Endodermal cell (in vitro differentiated cells): ENCODE measurements around the gene TRIP12. TPM values are rescaled to one million over a fixed set of nuclear protein-coding genes. Genes with fewer than 3 reads are reported as not detected.
"Not testable (repeated sequence)": the region's sequence is repeated elsewhere in the genome, so short reads cannot be mapped to it uniquely, and the experiment has no call there.

Experiments used
- DNase-seq: peaks from one replicate; pipeline ENCODE4 v3.0.0-alpha.2; 2017
- H3K27ac ChIP-seq: 2 replicates; pipeline ENCODE4 v1.5.1; 2013; ENCODE audit warnings: mild to moderate bottlenecking, low read depth, low read length, moderate library complexity
- H3K27me3 ChIP-seq: 2 replicates; pipeline ENCODE4 v1.6.1; 2013; ENCODE audit warnings: mild to moderate bottlenecking, low read length, moderate library complexity; ENCODE audit not compliant: insufficient read depth, control insufficient read depth, poor library complexity, severe bottlenecking
- H3K36me3 ChIP-seq: 2 replicates; pipeline ENCODE4 v1.7.0; 2013; ENCODE audit warnings: mild to moderate bottlenecking, low read length, moderate library complexity; ENCODE audit not compliant: control insufficient read depth, insufficient read depth
- H3K4me1 ChIP-seq: one replicate; pipeline ENCODE4 v1.7.0; 2013; ENCODE audit warnings: low read length; ENCODE audit not compliant: control insufficient read depth, insufficient read depth
- H3K4me3 ChIP-seq: 2 replicates; pipeline ENCODE4 v1.5.1; 2013; ENCODE audit warnings: mild to moderate bottlenecking, low read length, moderate library complexity
- H3K9ac ChIP-seq: 2 replicates; pipeline ENCODE4 v1.6.1; 2013; ENCODE audit warnings: mild to moderate bottlenecking, low read length, moderate library complexity; ENCODE audit not compliant: poor library complexity, severe bottlenecking; ENCODE audit errors: extremely low read depth
- H3K9me3 ChIP-seq: 2 replicates; pipeline ENCODE4 v1.6.1; 2013; ENCODE audit warnings: mild to moderate bottlenecking, low read length, moderate library complexity; ENCODE audit not compliant: control insufficient read depth
- H3K27ac Mint-ChIP-seq: 2 replicates; pipeline ENCODE4 v1.8.0; 2020; ENCODE audit warnings: mixed read lengths
- H3K27me3 Mint-ChIP-seq: 2 replicates; pipeline ENCODE4 v1.8.0; 2021; ENCODE audit warnings: mild to moderate bottlenecking, mixed read lengths; ENCODE audit not compliant: insufficient read depth
- H3K36me3 Mint-ChIP-seq: 2 replicates; pipeline ENCODE4 v1.8.0; 2020; ENCODE audit warnings: low read depth, mixed read lengths
- H3K4me1 Mint-ChIP-seq: 2 replicates; pipeline ENCODE4 v1.8.0; 2020; ENCODE audit warnings: mixed read lengths
- H3K4me3 Mint-ChIP-seq: 2 replicates; pipeline ENCODE4 v1.8.0; 2020; ENCODE audit warnings: mild to moderate bottlenecking, moderate library complexity, mixed read lengths
- H3K9me3 Mint-ChIP-seq: 2 replicates; pipeline ENCODE4 v1.8.0; 2020; ENCODE audit warnings: mild to moderate bottlenecking, mixed read lengths
- CTCF ChIP-seq: fragments of 200-600 bp; sonication (generic); conservative IDR thresholded peaks from 2 replicates; pipeline ENCODE4 v1.5.0; 2021; ENCODE audit warnings: antibody characterized with exemption, mild to moderate bottlenecking
- WGBS, 2 experiments: methylation state at CpG; one replicate each; pipeline versions ENCODE4 v1.1.5 to v1.1.7; 2013; ENCODE audit warnings: missing lambda C conversion rate in 2 of 2, mixed read lengths in 1 of 2; ENCODE audit not compliant: insufficient coverage in 1 of 2, insufficient read length in 1 of 2; 5-methylcytosine and 5-hydroxymethylcytosine counted together
- total RNA-seq, 2 donors: library from RNA; stranded (reverse); fragmentation: NEBNext Ultra II Directional in 1 of 2; extraction: Animal tissue kit (Norgen Biotek cat#: 25700) in 1 of 2; gene quantifications; 2 replicates in 1 of 2; 3 replicates in 1 of 2; pipeline ENCODE4 v1.2.1, GENCODE V29; 2021

Gene TRIP12
- total RNA-seq, 2 donors from 2014 or later: 177 to 229 TPM

DNA sequence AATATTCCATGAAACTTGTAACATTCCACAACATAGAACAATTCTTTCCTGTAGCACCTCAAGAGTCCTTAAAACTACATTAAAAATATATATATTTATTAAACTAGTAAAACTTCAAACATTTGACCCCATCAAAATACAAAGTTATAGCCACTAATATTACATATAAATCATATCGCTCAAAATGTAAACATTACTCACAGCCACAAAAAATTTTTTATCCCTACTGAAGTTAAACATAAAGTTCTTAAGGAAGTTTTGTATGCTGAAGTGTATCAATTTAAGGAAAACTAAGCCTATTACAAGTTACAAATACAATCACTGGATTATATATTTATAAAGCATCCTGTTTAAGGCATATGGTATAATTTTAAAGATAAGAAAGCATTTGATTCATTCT is 127.2 kb downstream of the TRIP12 start:
- H3K4me3 ChIP-seq: no peak overlapping the region
- Mint-ChIP-seq H3K4me3 (no peak overlapping the region), H3K27me3 (no peaks in the 10 kb centered on the region), H3K4me1 (no peaks in the 10 kb centered on the region), H3K27ac (no peak overlapping the region), H3K36me3 (peaks cover 81% of the 10 kb centered on the region), H3K9me3 (no peaks in the 10 kb centered on the region)
- no peaks in the 10 kb centered on the region for H3K9me3 ChIP-seq
- no peaks in the 10 kb centered on the region for H3K4me1 ChIP-seq
- 100% methylated on average over 1 of the region's 1 CpG; no CpG with 5 or more reads in 1 of the 2 experiments for WGBS, 2 experiments
- no peak overlapping the region for H3K9ac ChIP-seq
- H3K27ac ChIP-seq: no peak overlapping the region
- no peaks in the 10 kb centered on the region for H3K27me3 ChIP-seq
- peaks cover 94% of the 10 kb centered on the region for H3K36me3 ChIP-seq
- TF ChIP-seq CTCF: no peak
- DNase-seq: no peak

DNA sequence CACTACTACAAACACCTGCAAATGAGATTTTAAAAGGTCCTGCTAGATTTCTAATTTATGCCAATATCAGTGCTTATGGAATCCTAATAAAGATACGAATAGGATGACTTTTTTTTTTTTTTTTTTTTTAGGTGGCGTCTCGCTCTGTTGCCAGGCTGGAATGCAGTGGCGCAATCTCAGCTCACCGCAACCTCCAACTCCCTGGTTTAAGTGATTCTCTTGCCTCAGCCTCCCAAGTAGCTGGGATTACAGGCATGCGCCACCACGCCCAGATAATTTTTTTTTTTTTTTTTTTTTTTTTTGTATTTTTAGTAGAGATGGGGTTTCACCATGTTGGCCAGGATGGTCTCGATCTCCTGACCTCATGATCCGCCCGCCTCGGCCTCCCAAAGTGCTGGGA is 135.5 kb downstream of the TRIP12 start:
- H3K27ac Mint-ChIP-seq, H3K9ac ChIP-seq, H3K4me3 Mint-ChIP-seq, H3K27me3 Mint-ChIP-seq, H3K9me3 ChIP-seq, H3K27me3 ChIP-seq, DNase-seq, H3K9me3 Mint-ChIP-seq, H3K4me1 ChIP-seq, H3K4me3 ChIP-seq, H3K27ac ChIP-seq: not testable (repeated sequence)
- 98 to 100% methylated on average over 3 to 5 of the region's 11 CpGs for WGBS, 2 experiments
- peaks cover 88% of the 10 kb centered on the region for H3K36me3 ChIP-seq
- H3K36me3 Mint-ChIP-seq: peaks cover 69% of the 10 kb centered on the region
- peaks cover 12% of the 10 kb centered on the region for H3K4me1 Mint-ChIP-seq

DNA sequence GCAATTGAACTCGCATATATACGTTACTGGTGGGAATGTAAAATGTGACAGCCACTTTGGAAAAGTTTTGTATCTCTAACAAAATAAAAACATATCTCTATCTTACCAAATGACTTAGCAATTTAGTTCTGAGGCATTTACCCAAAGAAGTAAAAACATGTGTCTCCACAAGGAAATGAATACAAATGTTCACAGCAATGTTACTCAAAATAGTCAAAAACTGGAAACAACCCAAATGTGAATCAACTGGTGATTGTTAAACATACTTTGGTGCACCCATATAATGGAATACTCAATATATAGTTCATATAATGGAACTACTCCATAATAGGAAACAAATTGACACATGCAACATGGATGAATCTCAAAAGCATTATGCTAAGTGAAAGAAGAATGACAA is 137.0 kb downstream of the TRIP12 start:
- no peak overlapping the region for H3K9ac ChIP-seq
- H3K4me1 ChIP-seq: peaks cover 10% of the 10 kb centered on the region
- H3K36me3 ChIP-seq: peaks cover 77% of the 10 kb centered on the region
- Mint-ChIP-seq H3K4me1 (peaks cover 27% of the 10 kb centered on the region), H3K27me3 (no peaks in the 10 kb centered on the region), H3K9me3 (no peaks in the 10 kb centered on the region), H3K27ac (no peak overlapping the region), H3K4me3 (no peak overlapping the region), H3K36me3 (peaks cover 64% of the 10 kb centered on the region)
- WGBS, 2 experiments: 100% methylated on average over 2 of the region's 2 CpGs; no CpG with 5 or more reads in 1 of the 2 experiments
- no peaks in the 10 kb centered on the region for H3K27me3 ChIP-seq
- no peaks in the 10 kb centered on the region for H3K9me3 ChIP-seq
- no peak overlapping the region for H3K4me3 ChIP-seq
- H3K27ac ChIP-seq: no peak overlapping the region
- no peak for TF ChIP-seq CTCF
- no peak for DNase-seq

DNA sequence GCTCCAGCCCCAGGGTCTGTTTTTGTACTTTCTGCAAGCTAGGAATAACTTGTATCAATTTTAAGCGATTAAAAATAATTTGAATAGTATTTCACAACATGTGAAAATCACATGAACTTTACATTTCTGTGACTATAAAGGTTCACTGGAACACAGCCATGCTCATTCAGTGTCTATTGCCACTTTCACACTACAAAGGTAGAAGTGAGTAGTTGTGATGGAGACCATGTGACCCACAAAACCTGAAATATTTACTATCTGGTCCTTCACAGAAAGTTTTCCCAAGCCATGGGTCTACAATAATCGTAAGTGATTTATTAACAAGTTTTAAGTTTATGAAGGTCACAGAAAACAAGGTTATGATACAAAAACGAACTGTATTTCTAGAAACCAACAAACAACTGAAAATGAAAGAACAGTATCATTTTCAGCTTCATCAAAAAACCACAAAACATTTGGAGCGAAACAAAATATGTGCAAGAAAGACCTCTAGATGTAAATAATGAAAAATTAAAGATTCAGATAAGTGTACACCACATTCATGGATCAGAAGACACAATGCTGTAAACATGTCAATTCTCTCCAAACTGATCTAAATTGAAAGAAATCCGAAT is 138.6 kb downstream of the TRIP12 start:
- no peak overlapping the region for H3K4me3 ChIP-seq
- Mint-ChIP-seq H3K9me3 (no peaks in the 10 kb centered on the region), H3K36me3 (peaks cover 62% of the 10 kb centered on the region), H3K4me1 (peaks cover 34% of the 10 kb centered on the region), H3K27me3 (no peaks in the 10 kb centered on the region), H3K4me3 (no peak overlapping the region), H3K27ac (no peak overlapping the region)
- DNase-seq: no peak
- no peaks in the 10 kb centered on the region for H3K27me3 ChIP-seq
- H3K27ac ChIP-seq: no peak overlapping the region
- peaks cover 10% of the 10 kb centered on the region for H3K4me1 ChIP-seq
- H3K9ac ChIP-seq: no peak overlapping the region
- peaks cover 77% of the 10 kb centered on the region for H3K36me3 ChIP-seq
- TF ChIP-seq CTCF: no peak
- 92 to 100% methylated on average over 1 to 5 of the region's 5 CpGs for WGBS, 2 experiments
- no peaks in the 10 kb centered on the region for H3K9me3 ChIP-seq
